ENCODE measurements around the gene CAB39.

Gene CAB39

DNA sequence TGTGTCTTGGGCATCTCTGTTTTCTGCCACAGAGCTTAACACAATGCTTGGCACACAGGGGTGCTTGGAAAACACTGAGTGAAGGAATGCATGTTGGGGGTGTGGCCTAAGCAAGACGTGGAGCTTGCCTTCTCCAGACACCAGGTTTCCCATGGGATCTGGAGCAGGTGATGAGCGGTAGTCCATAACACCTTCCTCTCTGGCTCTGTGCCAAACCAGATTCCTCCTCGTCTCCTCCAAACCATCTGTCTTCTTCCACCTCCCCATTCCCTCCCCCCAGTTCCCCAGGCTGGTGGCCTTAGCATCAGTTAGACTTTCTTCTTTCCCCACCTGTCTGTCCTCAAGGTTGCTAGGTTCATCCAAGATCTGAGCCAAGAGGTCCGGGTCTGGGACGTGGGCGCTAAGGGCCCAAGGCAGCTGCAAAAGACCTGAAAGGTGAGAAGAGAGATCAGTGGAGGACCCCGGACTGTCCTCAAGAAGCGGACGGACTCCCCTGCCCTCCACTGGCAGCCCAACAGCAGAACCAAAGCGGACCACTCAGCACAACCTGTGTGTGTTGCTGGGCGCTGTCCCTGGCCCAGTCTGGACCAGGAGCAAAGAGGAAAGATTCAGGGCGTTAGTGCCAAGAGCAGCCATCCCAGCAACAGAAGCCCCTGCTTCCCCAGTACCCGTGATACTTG lies 150.9 kb downstream of the CAB39 start:
- TF ChIP-seq, protein P1, sequence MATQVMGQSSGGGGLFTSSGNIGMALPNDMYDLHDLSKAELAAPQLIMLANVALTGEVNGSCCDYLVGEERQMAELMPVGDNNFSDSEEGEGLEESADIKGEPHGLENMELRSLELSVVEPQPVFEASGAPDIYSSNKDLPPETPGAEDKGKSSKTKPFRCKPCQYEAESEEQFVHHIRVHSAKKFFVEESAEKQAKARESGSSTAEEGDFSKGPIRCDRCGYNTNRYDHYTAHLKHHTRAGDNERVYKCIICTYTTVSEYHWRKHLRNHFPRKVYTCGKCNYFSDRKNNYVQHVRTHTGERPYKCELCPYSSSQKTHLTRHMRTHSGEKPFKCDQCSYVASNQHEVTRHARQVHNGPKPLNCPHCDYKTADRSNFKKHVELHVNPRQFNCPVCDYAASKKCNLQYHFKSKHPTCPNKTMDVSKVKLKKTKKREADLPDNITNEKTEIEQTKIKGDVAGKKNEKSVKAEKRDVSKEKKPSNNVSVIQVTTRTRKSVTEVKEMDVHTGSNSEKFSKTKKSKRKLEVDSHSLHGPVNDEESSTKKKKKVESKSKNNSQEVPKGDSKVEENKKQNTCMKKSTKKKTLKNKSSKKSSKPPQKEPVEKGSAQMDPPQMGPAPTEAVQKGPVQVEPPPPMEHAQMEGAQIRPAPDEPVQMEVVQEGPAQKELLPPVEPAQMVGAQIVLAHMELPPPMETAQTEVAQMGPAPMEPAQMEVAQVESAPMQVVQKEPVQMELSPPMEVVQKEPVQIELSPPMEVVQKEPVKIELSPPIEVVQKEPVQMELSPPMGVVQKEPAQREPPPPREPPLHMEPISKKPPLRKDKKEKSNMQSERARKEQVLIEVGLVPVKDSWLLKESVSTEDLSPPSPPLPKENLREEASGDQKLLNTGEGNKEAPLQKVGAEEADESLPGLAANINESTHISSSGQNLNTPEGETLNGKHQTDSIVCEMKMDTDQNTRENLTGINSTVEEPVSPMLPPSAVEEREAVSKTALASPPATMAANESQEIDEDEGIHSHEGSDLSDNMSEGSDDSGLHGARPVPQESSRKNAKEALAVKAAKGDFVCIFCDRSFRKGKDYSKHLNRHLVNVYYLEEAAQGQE (IDR thresholded peaks at IDR 0.05; ENCODE audit: insufficient replicate concordance, low read depth): no peak
- TF ChIP-seq, protein P2, sequence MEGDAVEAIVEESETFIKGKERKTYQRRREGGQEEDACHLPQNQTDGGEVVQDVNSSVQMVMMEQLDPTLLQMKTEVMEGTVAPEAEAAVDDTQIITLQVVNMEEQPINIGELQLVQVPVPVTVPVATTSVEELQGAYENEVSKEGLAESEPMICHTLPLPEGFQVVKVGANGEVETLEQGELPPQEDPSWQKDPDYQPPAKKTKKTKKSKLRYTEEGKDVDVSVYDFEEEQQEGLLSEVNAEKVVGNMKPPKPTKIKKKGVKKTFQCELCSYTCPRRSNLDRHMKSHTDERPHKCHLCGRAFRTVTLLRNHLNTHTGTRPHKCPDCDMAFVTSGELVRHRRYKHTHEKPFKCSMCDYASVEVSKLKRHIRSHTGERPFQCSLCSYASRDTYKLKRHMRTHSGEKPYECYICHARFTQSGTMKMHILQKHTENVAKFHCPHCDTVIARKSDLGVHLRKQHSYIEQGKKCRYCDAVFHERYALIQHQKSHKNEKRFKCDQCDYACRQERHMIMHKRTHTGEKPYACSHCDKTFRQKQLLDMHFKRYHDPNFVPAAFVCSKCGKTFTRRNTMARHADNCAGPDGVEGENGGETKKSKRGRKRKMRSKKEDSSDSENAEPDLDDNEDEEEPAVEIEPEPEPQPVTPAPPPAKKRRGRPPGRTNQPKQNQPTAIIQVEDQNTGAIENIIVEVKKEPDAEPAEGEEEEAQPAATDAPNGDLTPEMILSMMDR (IDR thresholded peaks at IDR 0.05; ENCODE audit: insufficient read depth, low read length): no peak
- TF ChIP-seq GABPA (IDR thresholded peaks at IDR 0.05; ENCODE audit: low read depth) (no peak), POLR2AphosphoS5 (IDR thresholded peaks at IDR 0.05; ENCODE audit: low read depth) (no peak), SPI1 (IDR thresholded peaks at IDR 0.05; ENCODE audit: borderline replicate concordance, low read depth) (no peak)
- H3K4me3 ChIP-seq (replicated peaks; ENCODE audit: insufficient read depth, low read length): no peak overlapping the region
- DNase-seq (ENCODE audit: low read depth in 1 of 2, low spot score in 1 of 2): no peak
- no peaks in the 10 kb centered on the region for H3K27me3 ChIP-seq (ENCODE audit: insufficient read depth, poor library complexity, severe bottlenecking)
- H3K27ac ChIP-seq (replicated peaks): no peak overlapping the region

DNA sequence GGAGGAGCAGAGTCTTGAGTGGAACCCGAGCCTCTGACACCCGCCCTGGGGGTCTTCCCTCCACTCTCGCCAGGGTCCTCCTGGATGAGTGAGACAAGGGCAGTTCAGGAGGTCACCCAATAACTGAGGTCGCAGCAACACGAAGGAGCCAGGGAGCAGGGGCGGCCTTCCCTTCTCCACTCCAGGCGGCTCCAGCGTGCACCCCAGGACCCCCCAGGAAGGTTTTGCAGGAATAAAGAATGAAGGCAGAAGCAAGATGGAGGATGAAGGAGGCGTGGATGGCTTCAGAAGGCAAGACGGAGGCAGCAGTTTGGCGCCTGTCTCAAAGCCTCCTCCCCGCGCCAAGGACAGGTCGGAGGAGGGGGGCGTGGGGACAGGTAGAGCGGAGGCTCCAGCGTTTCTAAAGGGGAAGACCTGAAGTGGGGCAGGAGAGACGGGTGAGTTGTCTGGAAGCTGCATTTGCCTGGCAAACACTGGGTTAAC lies 151.5 kb downstream of the CAB39 start:
- TF ChIP-seq, protein P1 (IDR thresholded peaks at IDR 0.05; ENCODE audit: insufficient replicate concordance, low read depth): no peak
- TF ChIP-seq, protein P2 (IDR thresholded peaks at IDR 0.05; ENCODE audit: insufficient read depth, low read length): no peak
- TF ChIP-seq SPI1 (IDR thresholded peaks at IDR 0.05; ENCODE audit: borderline replicate concordance, low read depth) (no peak), GABPA (IDR thresholded peaks at IDR 0.05; ENCODE audit: low read depth) (no peak), POLR2AphosphoS5 (IDR thresholded peaks at IDR 0.05; ENCODE audit: low read depth) (no peak)
- DNase-seq (ENCODE audit: low read depth in 1 of 2, low spot score in 1 of 2): no peak
- no peaks in the 10 kb centered on the region for H3K27me3 ChIP-seq (ENCODE audit: insufficient read depth, poor library complexity, severe bottlenecking)
- H3K27ac ChIP-seq (replicated peaks): no peak overlapping the region
- H3K4me3 ChIP-seq (replicated peaks; ENCODE audit: insufficient read depth, low read length): peak overlapping the region; percentile 84

DNA sequence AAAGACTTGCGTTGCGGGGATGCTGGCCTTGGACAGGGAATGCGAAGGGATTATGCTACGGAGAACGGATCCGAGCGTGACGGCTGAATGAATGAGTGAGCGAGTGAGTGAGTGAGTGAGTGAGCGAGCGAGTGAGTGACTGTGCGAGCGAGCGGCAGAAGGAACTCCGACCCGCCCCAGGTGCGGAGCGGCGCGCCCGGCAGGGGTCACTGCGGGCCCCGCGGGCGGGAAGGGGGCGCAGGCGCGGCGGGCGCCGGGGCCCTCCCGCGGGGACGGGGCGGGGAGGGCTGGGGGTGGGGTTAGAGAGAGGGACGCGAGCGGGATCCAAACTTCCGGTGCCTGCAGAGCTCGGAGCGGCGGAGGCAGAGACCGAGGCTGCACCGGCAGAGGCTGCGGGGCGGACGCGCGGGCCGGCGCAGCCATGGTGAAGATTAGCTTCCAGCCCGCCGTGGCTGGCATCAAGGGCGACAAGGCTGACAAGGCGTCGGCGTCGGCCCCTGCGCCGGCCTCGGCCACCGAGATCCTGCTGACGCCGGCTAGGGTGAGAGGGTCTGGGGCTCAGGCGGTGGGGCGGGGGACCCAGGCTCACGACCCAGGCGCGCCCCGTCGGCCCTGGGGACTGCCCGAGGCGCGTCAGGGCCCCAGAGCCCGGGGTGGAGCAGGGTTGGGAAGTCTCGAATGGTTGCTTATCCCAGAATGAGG lies 152.1 kb downstream of the CAB39 start, which contains the start of gene ITM2C:
ITM2C (plus strand) TSS at position 338 of the 702 bp plus-strand sequence; CDS start at position 422, 84 bp downstream.
- Histone ChIP-seq H3K27ac (replicated peaks) (peak within 1 kb of the TSS; percentile 63), H3K27me3 (ENCODE audit: insufficient read depth, poor library complexity, severe bottlenecking) (no peaks in the 10 kb centered on the region), H3K4me3 (replicated peaks; ENCODE audit: insufficient read depth, low read length) (peak within 1 kb of the TSS; percentile 84)
- TF ChIP-seq, protein P2 (IDR thresholded peaks at IDR 0.05; ENCODE audit: insufficient read depth, low read length): no peak
- TF ChIP-seq GABPA (IDR thresholded peaks at IDR 0.05; ENCODE audit: low read depth) (no peak; the same call in 1 of the 2 replicates), POLR2AphosphoS5 (IDR thresholded peaks at IDR 0.05; ENCODE audit: low read depth) (no peak; the same call in 1 of the 2 replicates), SPI1 (IDR thresholded peaks at IDR 0.05; ENCODE audit: borderline replicate concordance, low read depth) (no peak)
- TF ChIP-seq, protein P1 (IDR thresholded peaks at IDR 0.05; ENCODE audit: insufficient replicate concordance, low read depth): no peak
- peak; percentile 58 to 71 for DNase-seq (ENCODE audit: low read depth in 1 of 2, low spot score in 1 of 2)
